PC-9 (cell line): Measurements from ENCODE around the gene GPC1.

Source experiments
- CTCF ChIP-seq: fragments of 200-600 bp; sonication (generic); conservative IDR thresholded peaks from 2 replicates; pipeline ENCODE4 v1.6.1; 2017; ENCODE audit warnings: mixed run types, antibody characterized with exemption, mild to moderate bottlenecking, moderate library complexity
- EZH2 ChIP-seq: fragments of 200-600 bp; sonication (generic); IDR thresholded peaks from 2 replicates; pipeline ENCODE4 v1.8.0; 2017; ENCODE audit warnings: antibody characterized with exemption, low read depth

- TF ChIP-seq EZH2 (no peak), CTCF (no peak)
These were observed 23.5 kb downstream of the GPC1 start for GRCh38 chr2:240458900-240459391.
